H1 (cell line): Measurements from ENCODE around the gene ESPNL. TPM values are rescaled to one million over a fixed set of nuclear protein-coding genes. Genes with fewer than 3 reads are reported as not detected.

ENCODE experiments used
- CHD2 ChIP-seq: IDR thresholded peaks from 2 replicates; pipeline ENCODE4 v1.6.1; 2012; ENCODE audit warnings: low read length, improper control_type of control experiment
- RAD21 ChIP-seq, 2 experiments: IDR thresholded peaks in 1 of 2; conservative IDR thresholded peaks in 1 of 2; 2 replicates each; pipeline ENCODE4 v1.6.1; 2011; ENCODE audit warnings: low read depth in 2 of 2, low read length in 2 of 2, improper control_type of control experiment in 1 of 2, inconsistent platforms in 1 of 2, mild to moderate bottlenecking in 1 of 2, moderate library complexity in 1 of 2
- YY1 ChIP-seq: IDR thresholded peaks from 2 replicates; pipeline ENCODE4 v1.6.1; 2011; ENCODE audit warnings: low read depth, mild to moderate bottlenecking, low read length
- polyA plus RNA-seq, 7 experiments: library from polyadenylated mRNA; depleted of rRNA in 3 of 7; stranded (reverse) in 5 of 7; unstranded in 2 of 7; fragments of >200 nt in 5 of 7; fragments of 200-250 nt in 2 of 7; gene quantifications; 1 replicate in 5 of 7; 2 replicates in 1 of 7; 4 replicates in 1 of 7; pipeline versions ENCODE4 v1.2.1 to v1.2.3, GENCODE V29; 2011 to 2013; ENCODE audit warnings: missing spikeins in 2 of 7, mixed read lengths in 2 of 7
- total RNA-seq: library from RNA; stranded (reverse); fragmentation: NEBNext Ultra II Directional; extraction: Animal tissue kit (Norgen Biotek cat#: 25700); gene quantifications from 2 replicates; pipeline ENCODE4 v1.2.1, GENCODE V29; 2021

Gene ESPNL
- total and polyA plus RNA-seq, 2 of the 8 experiments (the other 6 are each of a cell fraction or from before 2014, with no cell fraction given), result 0.68 to 1.3 TPM

DNA sequence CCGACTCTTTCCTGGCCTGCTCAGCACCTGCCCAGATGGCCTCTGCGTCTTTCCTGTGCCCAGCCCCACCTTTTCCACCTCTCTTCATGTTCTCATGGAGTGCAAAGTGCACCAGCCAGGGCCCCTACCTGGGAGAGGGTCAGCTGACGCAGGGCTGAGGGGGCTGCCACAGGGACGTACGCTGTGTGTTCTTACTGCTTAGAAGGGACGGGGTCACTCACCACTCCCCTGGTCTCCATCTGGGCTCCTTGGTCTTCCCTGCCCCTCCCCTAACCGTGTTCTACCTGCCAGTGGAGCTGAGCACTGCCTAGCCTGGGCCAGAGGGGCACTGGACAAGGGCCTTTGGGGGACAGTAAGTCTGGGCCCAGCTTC, 67.2 kb downstream of the ESPNL start (continued):
- no peak for TF ChIP-seq YY1
- no peak for TF ChIP-seq RAD21 (IDR thresholded peaks at IDR 0.05 in 1 of 2, conservative IDR thresholded peaks at IDR 0.05 in 1 of 2; ENCODE audit: low read depth in 2 of 2, low read length in 2 of 2)
- no peak for TF ChIP-seq CHD2
- TF ChIP-seq, all 59 proteins: peak for 0
